Measurements from ENCODE around the gene PHACTR1.

DNA sequence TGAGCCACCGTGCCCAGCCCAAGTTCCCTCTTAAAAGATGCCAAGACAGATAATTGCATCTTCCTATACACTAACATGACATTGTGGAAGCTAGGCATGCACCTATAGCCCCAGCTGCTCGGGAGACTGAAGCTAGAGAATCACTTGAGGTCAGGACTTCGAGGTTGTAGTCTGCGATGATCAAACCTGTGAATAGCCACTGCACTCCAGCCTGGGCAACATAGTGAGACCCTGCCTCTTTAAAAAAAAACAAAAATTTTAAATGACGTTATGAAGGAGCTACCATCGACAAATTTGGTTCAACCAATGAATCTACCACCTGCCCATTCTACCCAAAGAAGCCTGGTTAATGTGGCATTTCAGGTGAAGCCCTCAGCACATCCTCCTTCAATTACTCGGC is 531.1 kb downstream of the PHACTR1 start:
- TF ChIP-seq EP300 (IDR thresholded peaks at IDR 0.05): no peak
- TF ChIP-seq, protein P1, sequence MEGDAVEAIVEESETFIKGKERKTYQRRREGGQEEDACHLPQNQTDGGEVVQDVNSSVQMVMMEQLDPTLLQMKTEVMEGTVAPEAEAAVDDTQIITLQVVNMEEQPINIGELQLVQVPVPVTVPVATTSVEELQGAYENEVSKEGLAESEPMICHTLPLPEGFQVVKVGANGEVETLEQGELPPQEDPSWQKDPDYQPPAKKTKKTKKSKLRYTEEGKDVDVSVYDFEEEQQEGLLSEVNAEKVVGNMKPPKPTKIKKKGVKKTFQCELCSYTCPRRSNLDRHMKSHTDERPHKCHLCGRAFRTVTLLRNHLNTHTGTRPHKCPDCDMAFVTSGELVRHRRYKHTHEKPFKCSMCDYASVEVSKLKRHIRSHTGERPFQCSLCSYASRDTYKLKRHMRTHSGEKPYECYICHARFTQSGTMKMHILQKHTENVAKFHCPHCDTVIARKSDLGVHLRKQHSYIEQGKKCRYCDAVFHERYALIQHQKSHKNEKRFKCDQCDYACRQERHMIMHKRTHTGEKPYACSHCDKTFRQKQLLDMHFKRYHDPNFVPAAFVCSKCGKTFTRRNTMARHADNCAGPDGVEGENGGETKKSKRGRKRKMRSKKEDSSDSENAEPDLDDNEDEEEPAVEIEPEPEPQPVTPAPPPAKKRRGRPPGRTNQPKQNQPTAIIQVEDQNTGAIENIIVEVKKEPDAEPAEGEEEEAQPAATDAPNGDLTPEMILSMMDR (IDR thresholded peaks at IDR 0.05): no peak
- no peak for TF ChIP-seq POLR2A (IDR thresholded peaks at IDR 0.05; ENCODE audit: low read length)
- TF ChIP-seq RCOR1 (IDR thresholded peaks at IDR 0.05; ENCODE audit: low read depth, low read length): no peak
- no peak for TF ChIP-seq CHD2 (IDR thresholded peaks at IDR 0.05; ENCODE audit: low read length, partially characterized antibody)
- no peak for TF ChIP-seq CHD4 (IDR thresholded peaks at IDR 0.05; ENCODE audit: borderline replicate concordance)

Data from A549 (cell line).